ENCODE results near the gene SNX21. TPM values are rescaled to one million over a fixed set of nuclear protein-coding genes. Genes with fewer than 3 reads are reported as not detected.

Gene SNX21
- total RNA-seq, 1 donor from 2014 or later, result 25.6 TPM

- DNase-seq (ENCODE audit: extremely low spot score, unreplicated experiment), result no peak
- H3K4me1 Mint-ChIP-seq (ENCODE audit: unreplicated experiment), result peaks cover 37% of the 10 kb centered on the region
- H3K27ac Mint-ChIP-seq (ENCODE audit: unreplicated experiment), result no peak overlapping the region
- peak; percentile 43 for TF ChIP-seq CTCF (IDR thresholded peaks at IDR 0.05)
- H3K27me3 Mint-ChIP-seq (ENCODE audit: unreplicated experiment), result no peaks in the 10 kb centered on the region
- H3K9me3 Mint-ChIP-seq (ENCODE audit: unreplicated experiment), result no peaks in the 10 kb centered on the region
- H3K4me3 Mint-ChIP-seq (ENCODE audit: unreplicated experiment), result no peak overlapping the region
- no peaks in the 10 kb centered on the region for H3K36me3 Mint-ChIP-seq (ENCODE audit: unreplicated experiment)
Observed at GRCh38 chr20:45823949-45824835, 9.4 kb upstream of the SNX21 start.

GRCh38 chr20:45826381-45827019 lies 7.1 kb upstream of the SNX21 start:
- H3K27ac Mint-ChIP-seq (ENCODE audit: unreplicated experiment), result peak overlapping the region; percentile 67

GRCh38 chr20:45827030-45827652 lies 6.5 kb upstream of the SNX21 start, which contains the start of gene TNNC2:
Gene TNNC2 (minus strand): TSS chr20:45827312. CDS start chr20:45827248, 64 bp downstream.
- no peak for TF ChIP-seq CTCF (IDR thresholded peaks at IDR 0.05)
- H3K36me3 Mint-ChIP-seq (ENCODE audit: unreplicated experiment), result no peaks in the 10 kb centered on the region
- no peak for DNase-seq (ENCODE audit: extremely low spot score, unreplicated experiment)
- H3K9me3 Mint-ChIP-seq (ENCODE audit: unreplicated experiment), result no peaks in the 10 kb centered on the region
- H3K4me3 Mint-ChIP-seq (ENCODE audit: unreplicated experiment), result no peak within 1 kb of the TSS
- peak within 1 kb of the TSS; percentile 75 for H3K27ac Mint-ChIP-seq (ENCODE audit: unreplicated experiment)
- H3K27me3 Mint-ChIP-seq (ENCODE audit: unreplicated experiment), result no peaks in the 10 kb centered on the region
- peaks cover 40% of the 10 kb centered on the region for H3K4me1 Mint-ChIP-seq (ENCODE audit: unreplicated experiment)

More at GRCh38 chr20:45826381-45827019, 7.1 kb upstream of the SNX21 start:
- H3K4me3 Mint-ChIP-seq (ENCODE audit: unreplicated experiment), result no peak overlapping the region
- no peaks in the 10 kb centered on the region for H3K27me3 Mint-ChIP-seq (ENCODE audit: unreplicated experiment)
- no peak for DNase-seq (ENCODE audit: extremely low spot score, unreplicated experiment)
- H3K36me3 Mint-ChIP-seq (ENCODE audit: unreplicated experiment), result no peaks in the 10 kb centered on the region
- H3K9me3 Mint-ChIP-seq (ENCODE audit: unreplicated experiment), result no peaks in the 10 kb centered on the region
- peaks cover 40% of the 10 kb centered on the region for H3K4me1 Mint-ChIP-seq (ENCODE audit: unreplicated experiment)
- no peak for TF ChIP-seq CTCF (IDR thresholded peaks at IDR 0.05)

GRCh38 chr20:45827712-45828111 lies 5.9 kb upstream of the SNX21 start:
- Mint-ChIP-seq H3K4me1 (ENCODE audit: unreplicated experiment) (peaks cover 38% of the 10 kb centered on the region), H3K36me3 (ENCODE audit: unreplicated experiment) (no peaks in the 10 kb centered on the region), H3K9me3 (ENCODE audit: unreplicated experiment) (no peaks in the 10 kb centered on the region), H3K27ac (ENCODE audit: unreplicated experiment) (no peak overlapping the region), H3K27me3 (ENCODE audit: unreplicated experiment) (no peaks in the 10 kb centered on the region), H3K4me3 (ENCODE audit: unreplicated experiment) (no peak overlapping the region)
- DNase-seq (ENCODE audit: extremely low spot score, unreplicated experiment), result no peak
- no peak for TF ChIP-seq CTCF (IDR thresholded peaks at IDR 0.05)

Data from osteocyte (in vitro differentiated cells).